ENCODE data around the gene MED13L. TPM values are rescaled to one million over a fixed set of nuclear protein-coding genes. Genes with fewer than 3 reads are reported as not detected.

MED13L gene
- total and polyA plus RNA-seq, 8 donors = 92.4 to 123 (median 97.0) TPM

- Histone ChIP-seq H3K27me3 (no peaks in the 10 kb centered on the region), H3K9me3 (no peaks in the 10 kb centered on the region), H3K4me3 (no peak overlapping the region), H3K36me3 (no peaks in the 10 kb centered on the region), H3K4me1 (peaks cover 10 to 20% of the 10 kb centered on the region in 2 donors), H3K27ac (no peak overlapping the region)
- intact Hi-C loops (cut with DNase I) = no loop called here
- ATAC-seq (no peak), DNase-seq (no peak)
- no peak for TF ChIP-seq CTCF (IDR thresholded peaks at IDR 0.05)
These were observed 67.4 kb downstream of the MED13L start for GRCh38 chr12:116210131-116210530.

DNA sequence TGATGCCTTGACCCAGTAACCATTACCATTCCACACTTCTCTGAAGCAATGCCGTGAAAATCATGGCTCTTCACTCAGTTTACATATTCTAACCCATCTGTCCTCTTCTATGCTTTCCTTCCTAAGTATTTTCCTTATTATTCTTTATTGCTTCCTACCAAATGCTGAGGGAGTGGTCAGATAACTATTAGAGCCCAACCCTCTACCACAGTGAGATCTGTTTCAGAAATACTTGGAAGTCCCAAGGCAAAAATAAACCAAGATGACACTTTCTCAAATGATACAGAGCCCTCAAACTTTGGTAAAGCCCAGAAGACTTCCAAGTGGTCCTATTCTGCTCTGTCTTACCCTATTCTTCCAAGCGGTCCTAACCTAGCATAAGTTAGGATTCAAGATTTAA is 68.0 kb downstream of the MED13L start:
- no peak for DNase-seq
- Histone ChIP-seq H3K27ac (no peak overlapping the region), H3K4me1 (peaks cover 8 to 14% of the 10 kb centered on the region in 2 donors), H3K9me3 (no peaks in the 10 kb centered on the region), H3K27me3 (no peaks in the 10 kb centered on the region), H3K36me3 (no peaks in the 10 kb centered on the region), H3K4me3 (no peak overlapping the region)
- no peak for ATAC-seq
- TF ChIP-seq CTCF (IDR thresholded peaks at IDR 0.05) = no peak
- intact Hi-C loops (cut with DNase I) = no loop called here

DNA sequence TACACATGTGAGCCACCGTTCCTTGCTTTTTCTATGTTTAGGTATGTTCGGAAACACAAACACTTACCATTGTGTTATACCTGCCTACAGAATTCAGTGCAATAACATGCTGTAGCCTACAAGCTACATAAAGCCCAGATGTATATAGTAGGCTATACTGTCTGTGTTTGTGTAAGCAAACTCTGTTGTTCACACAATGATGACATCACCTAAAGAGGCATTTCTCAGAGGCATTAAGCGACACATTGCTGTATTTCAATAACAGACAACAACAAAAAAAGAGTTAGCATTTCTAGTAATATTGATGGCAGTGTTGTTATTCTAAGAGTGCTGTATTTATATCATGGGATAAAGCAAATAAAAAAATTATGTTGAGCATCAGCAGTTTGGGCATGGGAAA is 70.2 kb downstream of the MED13L start:
- TF ChIP-seq CTCF (IDR thresholded peaks at IDR 0.05) = no peak
- Histone ChIP-seq H3K4me1 (peaks cover under 1 to 7% of the 10 kb centered on the region in 2 donors), H3K36me3 (peaks cover 0 to 3% of the 10 kb centered on the region in 2 donors), H3K4me3 (no peak overlapping the region), H3K27me3 (no peaks in the 10 kb centered on the region), H3K9me3 (no peaks in the 10 kb centered on the region), H3K27ac (no peak overlapping the region)
- no peak for DNase-seq
- intact Hi-C loops (cut with DNase I) = no loop called here
- no peak for ATAC-seq

DNA sequence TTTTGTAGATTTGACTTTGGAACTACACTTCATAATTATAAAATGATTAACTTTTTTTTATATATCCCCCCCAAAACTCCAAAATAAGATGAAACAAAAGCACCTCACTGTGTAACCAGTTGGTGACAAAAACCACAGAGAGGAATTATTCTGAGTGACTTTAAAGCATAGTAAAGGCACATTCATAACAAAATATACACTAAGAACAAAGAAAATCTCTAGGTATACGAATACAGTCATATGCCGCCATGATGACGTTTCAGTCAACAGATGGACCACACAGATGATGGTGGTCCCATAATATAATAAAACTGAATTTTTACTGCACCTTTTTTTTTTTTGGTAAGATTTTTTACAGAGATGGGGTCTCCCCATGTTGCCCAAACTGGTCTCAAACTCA is 70.7 kb downstream of the MED13L start:
- H3K27me3 ChIP-seq = no peaks in the 10 kb centered on the region
- ATAC-seq (no peak), DNase-seq (no peak)
- H3K4me1 ChIP-seq = peaks cover 3 to 5% of the 10 kb centered on the region in 2 donors
- intact Hi-C loops (cut with DNase I) = no loop called here
- no peak for TF ChIP-seq CTCF (IDR thresholded peaks at IDR 0.05)
- H3K4me3 ChIP-seq = no peak overlapping the region
- peaks cover 0 to 3% of the 10 kb centered on the region in 2 donors for H3K36me3 ChIP-seq
- H3K9me3 ChIP-seq = no peaks in the 10 kb centered on the region
- no peak overlapping the region for H3K27ac ChIP-seq

DNA sequence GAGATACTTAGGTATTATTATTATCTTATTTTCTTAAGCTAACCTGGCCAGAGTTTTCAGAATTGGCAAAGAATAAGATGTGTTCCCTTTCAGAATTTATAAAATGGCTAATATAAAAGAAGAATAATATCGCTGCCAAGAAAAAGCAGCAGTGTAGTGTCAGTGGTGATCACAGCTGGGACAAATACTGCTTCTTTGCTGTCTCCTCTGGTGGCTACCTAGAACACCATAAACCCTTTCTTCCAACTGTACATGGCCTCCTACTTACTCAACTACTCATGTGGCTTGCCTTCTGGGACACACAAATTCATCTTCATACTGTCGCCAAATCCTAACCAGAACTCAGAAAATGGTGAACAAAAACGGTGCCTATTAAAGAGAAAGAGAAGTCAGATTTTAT is 72.7 kb downstream of the MED13L start:
- no peak for TF ChIP-seq CTCF (IDR thresholded peaks at IDR 0.05)
- intact Hi-C loops (cut with DNase I) = no loop called here
- Histone ChIP-seq H3K27ac (no peak overlapping the region), H3K4me3 (no peak overlapping the region), H3K4me1 (peaks cover 6 to 14% of the 10 kb centered on the region in 2 donors), H3K36me3 (peaks cover 0 to 3% of the 10 kb centered on the region in 2 donors), H3K9me3 (no peaks in the 10 kb centered on the region), H3K27me3 (no peaks in the 10 kb centered on the region)
- DNase-seq (no peak), ATAC-seq (no peak)

Measured in left lung (tissue), 10 donors.